ENCODE results near the gene MED25.

- TF ChIP-seq, protein P1, sequence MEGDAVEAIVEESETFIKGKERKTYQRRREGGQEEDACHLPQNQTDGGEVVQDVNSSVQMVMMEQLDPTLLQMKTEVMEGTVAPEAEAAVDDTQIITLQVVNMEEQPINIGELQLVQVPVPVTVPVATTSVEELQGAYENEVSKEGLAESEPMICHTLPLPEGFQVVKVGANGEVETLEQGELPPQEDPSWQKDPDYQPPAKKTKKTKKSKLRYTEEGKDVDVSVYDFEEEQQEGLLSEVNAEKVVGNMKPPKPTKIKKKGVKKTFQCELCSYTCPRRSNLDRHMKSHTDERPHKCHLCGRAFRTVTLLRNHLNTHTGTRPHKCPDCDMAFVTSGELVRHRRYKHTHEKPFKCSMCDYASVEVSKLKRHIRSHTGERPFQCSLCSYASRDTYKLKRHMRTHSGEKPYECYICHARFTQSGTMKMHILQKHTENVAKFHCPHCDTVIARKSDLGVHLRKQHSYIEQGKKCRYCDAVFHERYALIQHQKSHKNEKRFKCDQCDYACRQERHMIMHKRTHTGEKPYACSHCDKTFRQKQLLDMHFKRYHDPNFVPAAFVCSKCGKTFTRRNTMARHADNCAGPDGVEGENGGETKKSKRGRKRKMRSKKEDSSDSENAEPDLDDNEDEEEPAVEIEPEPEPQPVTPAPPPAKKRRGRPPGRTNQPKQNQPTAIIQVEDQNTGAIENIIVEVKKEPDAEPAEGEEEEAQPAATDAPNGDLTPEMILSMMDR (IDR thresholded peaks at IDR 0.05): no peak
- TF ChIP-seq TAF1 (IDR thresholded peaks at IDR 0.05; ENCODE audit: borderline replicate concordance, low read depth, low read length) (no peak), FOXJ3 (CRISPR knock-in tag; IDR thresholded peaks at IDR 0.05) (no peak), MAX (IDR thresholded peaks at IDR 0.05; ENCODE audit: low read depth) (no peak)
Observed at GRCh38 chr19:49831592-49831991, 13.5 kb downstream of the MED25 start.
